Measurements from ENCODE around the gene WIZ. TPM values are rescaled to one million over a fixed set of nuclear protein-coding genes. Genes with fewer than 3 reads are reported as not detected.

WIZ gene
- total and polyA plus RNA-seq, 2 experiments from 2014 or later = 8.9 to 39.5 TPM

GRCh38 chr19:15431396-15432017 lies 18.2 kb downstream of the WIZ start:
- Mint-ChIP-seq H3K27ac (peak overlapping the region; percentile 87; the same call in 1 of the 2 replicates), H3K9me3 (no peaks in the 10 kb centered on the region; the same call in 2 of the 3 replicates), H3K27me3 (ENCODE audit: insufficient read depth, low read depth, poor library complexity) (peaks cover 12% of the 10 kb centered on the region), H3K4me1 (peaks cover 21% of the 10 kb centered on the region), H3K4me3 (peak overlapping the region; percentile 97), H3K36me3 (ENCODE audit: low read depth) (peaks cover 7% of the 10 kb centered on the region)
- TF ChIP-seq EZH2phosphoT487 (IDR thresholded peaks at IDR 0.05; ENCODE audit: unreplicated experiment) (no peak), JUNB (IDR thresholded peaks at IDR 0.05; ENCODE audit: unreplicated experiment) (no peak), ZNF331 (CRISPR knock-in tag; IDR thresholded peaks at IDR 0.05; ENCODE audit: low read depth) (no peak), NANOG (IDR thresholded peaks at IDR 0.05; ENCODE audit: borderline replicate concordance) (no peak), REST (IDR thresholded peaks at IDR 0.05; ENCODE audit: unreplicated experiment) (no peak), EZH2 (IDR thresholded peaks at IDR 0.05; ENCODE audit: low read depth, unreplicated experiment) (no peak), CREB1 (CRISPR knock-in tag; IDR thresholded peaks at IDR 0.05; ENCODE audit: low read depth) (no peak), CTCF (conservative IDR thresholded peaks at IDR 0.05; ENCODE audit: low read depth in 2 of 2) (no peak), ZNF114 (CRISPR knock-in tag; IDR thresholded peaks at IDR 0.05) (no peak), STAT1 (IDR thresholded peaks at IDR 0.05; ENCODE audit: unreplicated experiment) (no peak), POLR2AphosphoS5 (IDR thresholded peaks at IDR 0.05; ENCODE audit: low read depth) (no peak), ZNF462 (CRISPR knock-in tag; IDR thresholded peaks at IDR 0.05) (no peak)
- TF ChIP-seq, protein P1, sequence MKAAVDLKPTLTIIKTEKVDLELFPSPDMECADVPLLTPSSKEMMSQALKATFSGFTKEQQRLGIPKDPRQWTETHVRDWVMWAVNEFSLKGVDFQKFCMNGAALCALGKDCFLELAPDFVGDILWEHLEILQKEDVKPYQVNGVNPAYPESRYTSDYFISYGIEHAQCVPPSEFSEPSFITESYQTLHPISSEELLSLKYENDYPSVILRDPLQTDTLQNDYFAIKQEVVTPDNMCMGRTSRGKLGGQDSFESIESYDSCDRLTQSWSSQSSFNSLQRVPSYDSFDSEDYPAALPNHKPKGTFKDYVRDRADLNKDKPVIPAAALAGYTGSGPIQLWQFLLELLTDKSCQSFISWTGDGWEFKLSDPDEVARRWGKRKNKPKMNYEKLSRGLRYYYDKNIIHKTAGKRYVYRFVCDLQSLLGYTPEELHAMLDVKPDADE (IDR thresholded peaks at IDR 0.05) = no peak
- Histone ChIP-seq H3K9me2 (ENCODE audit: insufficient read depth) (no peaks in the 10 kb centered on the region), H3K36me3 (ENCODE audit: insufficient read depth) (no peaks in the 10 kb centered on the region), H3K27me3 (ENCODE audit: insufficient read depth) (no peaks in the 10 kb centered on the region), H4K20me1 (replicated peaks; ENCODE audit: insufficient read depth) (peaks cover 16% of the 10 kb centered on the region), H3F3A (replicated peaks; ENCODE audit: low read depth) (peaks cover 4% of the 10 kb centered on the region; the same call in 1 of the 2 replicates), H3K4me2 (peak overlapping the region; percentile 93), H2AFZ (no peak overlapping the region), H3K79me2 (replicated peaks; ENCODE audit: insufficient read depth) (peaks cover 18% of the 10 kb centered on the region), H3K4me1 (ENCODE audit: insufficient read depth) (0 out of 2 replicates have a peak, but pooled peaks cover 6% of the 10 kb centered on the region), H3K27ac (ENCODE audit: low read depth) (no peak overlapping the region), H3K4me3 (peak overlapping the region; percentile 88)
- DNase-seq (ENCODE audit: low spot score) (no peak), ATAC-seq (no peak)
